ENCODE data around the gene ELOVL5. TPM values are rescaled to one million over a fixed set of nuclear protein-coding genes. Genes with fewer than 3 reads are reported as not detected.

The ELOVL5 gene
- total and polyA plus RNA-seq, 5 donors = 27.6 to 59.0 (median 31.5) TPM

- ATAC-seq (no peak), DNase-seq (no peak)
- H3K27me3 ChIP-seq (ENCODE audit: control insufficient read depth, insufficient read depth) = no peaks in the 10 kb centered on the region
- intact Hi-C loops (cut with DNase I) = loop anchor here in 2 of 4 donors (10.0 kb wide), 2 partner anchors 116 to 194 kb away; no protein-coding TSS in a partner anchor
- H3K27ac ChIP-seq (ENCODE audit: low read length) = no peak overlapping the region
- H3K9me3 ChIP-seq (ENCODE audit: control insufficient read depth, low read length) = no peaks in the 10 kb centered on the region
- 64% methylated on average over 2 of the region's 2 CpGs for WGBS
- no peaks in the 10 kb centered on the region for H3K4me1 ChIP-seq (ENCODE audit: control insufficient read depth, insufficient read depth, low read length)
- H3K4me3 ChIP-seq (ENCODE audit: low read length) = no peak overlapping the region
These were observed 57.9 kb downstream of the ELOVL5 start for GRCh38 chr6:53290537-53291510.

GRCh38 chr6:53287336-53288225 lies 61.2 kb downstream of the ELOVL5 start:
- DNase-seq (peak; percentile 46 to 75 (median 66)), ATAC-seq (peak; percentile 75 to 94)
- Histone ChIP-seq H3K4me1 (ENCODE audit: control insufficient read depth, insufficient read depth, low read length) (no peaks in the 10 kb centered on the region), H3K27me3 (ENCODE audit: control insufficient read depth, insufficient read depth) (no peaks in the 10 kb centered on the region), H3K4me3 (ENCODE audit: low read length) (no peak overlapping the region), H3K9me3 (ENCODE audit: control insufficient read depth, low read length) (no peaks in the 10 kb centered on the region), H3K27ac (ENCODE audit: low read length) (no peak overlapping the region)
- intact Hi-C loops (cut with DNase I) = no loop called here
- WGBS = 52% methylated on average over 9 of the region's 9 CpGs

- no peak for ATAC-seq
- intact Hi-C loops (cut with DNase I) = no loop called here
- WGBS = 91% methylated on average over 4 of the region's 4 CpGs
These were observed 63.8 kb downstream of the ELOVL5 start for GRCh38 chr6:53284901-53285300.

GRCh38 chr6:53282741-53283140 lies 66.0 kb downstream of the ELOVL5 start:
- no peaks in the 10 kb centered on the region for H3K9me3 ChIP-seq (ENCODE audit: control insufficient read depth, low read length)
- 40% methylated on average over 2 of the region's 2 CpGs for WGBS
- H3K27me3 ChIP-seq (ENCODE audit: control insufficient read depth, insufficient read depth) = no peaks in the 10 kb centered on the region
- no peak overlapping the region for H3K27ac ChIP-seq (ENCODE audit: low read length)
- intact Hi-C loops (cut with DNase I) = no loop called here
- ATAC-seq (no peak), DNase-seq (no peak)
- no peak overlapping the region for H3K4me3 ChIP-seq (ENCODE audit: low read length)
- H3K4me1 ChIP-seq (ENCODE audit: control insufficient read depth, insufficient read depth, low read length) = no peaks in the 10 kb centered on the region

More at GRCh38 chr6:53284901-53285300, 63.8 kb downstream of the ELOVL5 start:
- H3K27me3 ChIP-seq (ENCODE audit: control insufficient read depth, insufficient read depth) = no peaks in the 10 kb centered on the region
- no peaks in the 10 kb centered on the region for H3K9me3 ChIP-seq (ENCODE audit: control insufficient read depth, low read length)
- no peaks in the 10 kb centered on the region for H3K4me1 ChIP-seq (ENCODE audit: control insufficient read depth, insufficient read depth, low read length)
- H3K4me3 ChIP-seq (ENCODE audit: low read length) = no peak overlapping the region
- H3K27ac ChIP-seq (ENCODE audit: low read length) = no peak overlapping the region
- no peak for DNase-seq

GRCh38 chr6:53282234-53282633 lies 66.5 kb downstream of the ELOVL5 start:
- DNase-seq (no peak), ATAC-seq (peak in 1 of 2 donors; percentile 33)
- WGBS = 59% methylated on average over 2 of the region's 2 CpGs
- Histone ChIP-seq H3K27me3 (ENCODE audit: control insufficient read depth, insufficient read depth) (no peaks in the 10 kb centered on the region), H3K4me1 (ENCODE audit: control insufficient read depth, insufficient read depth, low read length) (no peaks in the 10 kb centered on the region), H3K4me3 (ENCODE audit: low read length) (no peak overlapping the region), H3K27ac (ENCODE audit: low read length) (no peak overlapping the region), H3K9me3 (ENCODE audit: control insufficient read depth, low read length) (no peaks in the 10 kb centered on the region)
- intact Hi-C loops (cut with DNase I) = no loop called here

- no peaks in the 10 kb centered on the region for H3K27me3 ChIP-seq (ENCODE audit: control insufficient read depth, insufficient read depth)
- ATAC-seq (no peak), DNase-seq (no peak)
- intact Hi-C loops (cut with DNase I) = no loop called here
- H3K4me3 ChIP-seq (ENCODE audit: low read length) = no peak overlapping the region
- no peaks in the 10 kb centered on the region for H3K4me1 ChIP-seq (ENCODE audit: control insufficient read depth, insufficient read depth, low read length)
- 74% methylated on average over 3 of the region's 3 CpGs for WGBS
- H3K9me3 ChIP-seq (ENCODE audit: control insufficient read depth, low read length) = no peaks in the 10 kb centered on the region
- peak overlapping the region; percentile 19 for H3K27ac ChIP-seq (ENCODE audit: low read length)
These were observed 67.1 kb downstream of the ELOVL5 start for GRCh38 chr6:53281518-53282215.

GRCh38 chr6:53280207-53280606 lies 68.5 kb downstream of the ELOVL5 start:
- intact Hi-C loops (cut with DNase I) = no loop called here
- Histone ChIP-seq H3K4me3 (ENCODE audit: low read length) (no peak overlapping the region), H3K27ac (ENCODE audit: low read length) (no peak overlapping the region), H3K27me3 (ENCODE audit: control insufficient read depth, insufficient read depth) (no peaks in the 10 kb centered on the region), H3K9me3 (ENCODE audit: control insufficient read depth, low read length) (no peaks in the 10 kb centered on the region), H3K4me1 (ENCODE audit: control insufficient read depth, insufficient read depth, low read length) (no peaks in the 10 kb centered on the region)
- no peak for ATAC-seq
- no peak for DNase-seq
- WGBS = 86% methylated on average over 2 of the region's 2 CpGs

GRCh38 chr6:53279293-53279692 lies 69.5 kb downstream of the ELOVL5 start:
- no peak overlapping the region for H3K27ac ChIP-seq (ENCODE audit: low read length)
- no peak for DNase-seq
- no peaks in the 10 kb centered on the region for H3K4me1 ChIP-seq (ENCODE audit: control insufficient read depth, insufficient read depth, low read length)
- no peaks in the 10 kb centered on the region for H3K27me3 ChIP-seq (ENCODE audit: control insufficient read depth, insufficient read depth)
- 96% methylated on average over 3 of the region's 3 CpGs for WGBS
- ATAC-seq = no peak
- no peaks in the 10 kb centered on the region for H3K9me3 ChIP-seq (ENCODE audit: control insufficient read depth, low read length)
- intact Hi-C loops (cut with DNase I) = no loop called here
- no peak overlapping the region for H3K4me3 ChIP-seq (ENCODE audit: low read length)

GRCh38 chr6:53273370-53273769 lies 75.4 kb downstream of the ELOVL5 start:
- DNase-seq (no peak), ATAC-seq (no peak)
- no peaks in the 10 kb centered on the region for H3K9me3 ChIP-seq (ENCODE audit: control insufficient read depth, low read length)
- no peaks in the 10 kb centered on the region for H3K4me1 ChIP-seq (ENCODE audit: control insufficient read depth, insufficient read depth, low read length)
- no peaks in the 10 kb centered on the region for H3K27me3 ChIP-seq (ENCODE audit: control insufficient read depth, insufficient read depth)
- H3K27ac ChIP-seq (ENCODE audit: low read length) = no peak overlapping the region
- WGBS = 72% methylated on average over 4 of the region's 4 CpGs
- intact Hi-C loops (cut with DNase I) = no loop called here
- H3K4me3 ChIP-seq (ENCODE audit: low read length) = no peak overlapping the region

GRCh38 chr6:53269827-53270226 lies 78.9 kb downstream of the ELOVL5 start:
- no peaks in the 10 kb centered on the region for H3K27me3 ChIP-seq (ENCODE audit: control insufficient read depth, insufficient read depth)
- intact Hi-C loops (cut with DNase I) = no loop called here
- H3K4me3 ChIP-seq (ENCODE audit: low read length) = no peak overlapping the region
- WGBS = 86% methylated on average over 5 of the region's 5 CpGs
- no peaks in the 10 kb centered on the region for H3K9me3 ChIP-seq (ENCODE audit: control insufficient read depth, low read length)
- peaks cover 2% of the 10 kb centered on the region for H3K4me1 ChIP-seq (ENCODE audit: control insufficient read depth, insufficient read depth, low read length)
- ATAC-seq = no peak
- no peak for DNase-seq
- H3K27ac ChIP-seq (ENCODE audit: low read length) = no peak overlapping the region
